ENCODE results near the gene HORMAD2.

Gene HORMAD2

DNA sequence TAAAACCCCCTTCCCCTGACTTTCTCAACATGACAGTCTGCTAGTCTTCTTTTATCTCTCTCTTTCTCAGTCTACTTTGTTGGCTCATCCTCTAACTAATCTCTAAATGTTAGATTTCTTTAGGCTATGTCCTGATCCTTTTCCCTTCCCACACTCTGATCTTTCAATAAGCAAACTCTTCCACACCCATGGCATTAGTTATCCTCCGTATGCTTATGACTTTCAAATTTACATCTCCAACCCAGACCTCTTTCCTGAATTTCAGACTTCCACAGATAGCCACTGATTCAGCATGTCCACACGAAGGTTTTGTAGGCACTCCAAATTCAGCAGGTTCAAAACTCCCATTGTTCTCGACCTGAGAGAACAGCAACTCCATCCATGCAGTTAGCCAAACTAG lies 90.7 kb downstream of the HORMAD2 start:
- no peak for DNase-seq

- no peak for DNase-seq
These were observed 95.5 kb downstream of the HORMAD2 start for GRCh38 chr22:30175690-30176288.

DNA sequence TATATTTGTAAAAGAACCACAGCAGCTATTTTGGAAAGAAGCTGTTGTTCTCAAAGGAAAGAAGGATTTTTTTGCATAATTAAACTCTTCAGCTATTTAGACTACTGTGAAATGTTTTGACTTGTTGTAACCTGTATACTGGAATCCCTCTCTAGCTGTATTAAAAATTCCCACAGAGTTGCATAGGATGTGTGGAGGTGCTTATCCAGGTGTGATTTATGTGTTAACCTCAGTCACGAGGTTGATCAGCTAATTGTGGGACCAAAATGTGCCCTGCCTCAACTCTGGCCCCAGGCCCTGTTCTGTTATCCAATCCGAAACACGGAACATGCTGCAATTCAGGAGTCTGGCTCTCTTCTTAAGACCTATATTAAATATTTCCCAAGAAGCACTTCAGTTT lies 96.2 kb downstream of the HORMAD2 start:
- no peak for DNase-seq

DNA sequence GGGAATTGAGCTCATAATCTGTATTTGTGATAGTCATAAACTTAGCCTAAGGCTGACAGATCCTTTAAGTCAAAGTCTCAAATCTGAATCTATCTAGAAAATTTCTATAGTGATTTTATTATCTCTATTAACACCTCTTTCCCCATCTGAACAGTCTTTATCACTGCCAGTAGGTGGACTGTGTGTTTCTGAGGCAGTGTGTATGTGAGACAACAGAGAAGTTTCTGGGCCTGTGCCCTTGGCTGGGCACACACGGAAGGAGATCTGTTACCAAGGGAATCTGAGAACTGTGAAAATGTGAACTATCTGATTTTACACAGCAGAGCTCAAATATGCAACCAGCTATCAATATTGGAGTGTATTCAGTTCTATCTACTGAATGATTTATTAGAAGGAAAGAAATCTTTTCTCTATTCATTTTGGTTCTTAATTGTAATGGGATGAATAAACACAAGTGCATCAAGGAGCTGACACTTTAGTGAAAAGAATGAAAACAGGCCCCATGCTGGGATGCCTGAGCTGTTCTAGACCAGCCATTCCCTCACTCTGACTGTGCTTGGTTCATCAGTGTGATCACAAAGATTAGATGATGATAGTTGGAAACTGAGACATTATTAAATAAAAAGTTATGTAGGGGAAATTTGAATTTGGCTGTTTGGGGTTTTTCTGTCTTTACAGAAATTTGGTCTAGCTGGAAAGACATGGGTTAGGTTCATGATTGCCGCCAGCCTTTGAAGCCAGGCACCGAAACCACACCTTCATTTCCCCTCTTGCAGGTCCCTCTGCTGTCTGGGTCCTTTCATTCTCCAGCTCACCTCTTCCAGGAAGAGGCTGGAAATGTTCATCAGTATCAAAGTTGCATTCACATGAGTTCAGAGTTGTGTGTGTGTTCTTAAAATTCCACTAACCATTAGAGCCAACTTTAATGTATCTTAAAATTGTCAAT lies 98.2 kb downstream of the HORMAD2 start:
- DNase-seq = no peak

- DNase-seq = no peak
These were observed 100.4 kb downstream of the HORMAD2 start for GRCh38 chr22:30180616-30181015.

GRCh38 chr22:30181459-30182349 lies 101.4 kb downstream of the HORMAD2 start:
- DNase-seq = no peak

GRCh38 chr22:30182350-30182745 lies 102.1 kb downstream of the HORMAD2 start:
- no peak for DNase-seq

- peak; percentile 30 for DNase-seq
These were observed 102.6 kb downstream of the HORMAD2 start for GRCh38 chr22:30182815-30183214.

DNA sequence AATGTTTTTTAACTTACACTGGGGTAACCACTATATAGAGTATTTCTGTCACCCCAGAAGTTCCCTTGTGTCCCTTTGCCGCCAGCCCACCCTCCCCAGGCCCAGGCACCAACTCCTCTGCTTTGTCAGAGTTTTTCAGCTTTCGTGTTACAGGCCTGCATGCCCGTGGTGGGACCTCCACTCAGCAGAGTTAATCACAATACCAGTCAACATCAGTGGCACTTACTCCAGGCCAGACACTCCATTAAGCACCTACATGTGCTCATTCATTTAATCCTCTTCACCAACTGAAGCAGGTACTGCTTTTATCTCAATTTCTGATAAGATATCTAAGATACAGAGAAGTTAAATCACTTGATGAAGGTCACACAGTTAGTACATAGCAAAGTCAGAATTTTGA lies 103.0 kb downstream of the HORMAD2 start:
- DNase-seq = no peak

- peak; percentile 36 for DNase-seq
These were observed 103.6 kb downstream of the HORMAD2 start for GRCh38 chr22:30183861-30184278.

- DNase-seq = no peak
These were observed 104.9 kb downstream of the HORMAD2 start for GRCh38 chr22:30185129-30185528.

DNA sequence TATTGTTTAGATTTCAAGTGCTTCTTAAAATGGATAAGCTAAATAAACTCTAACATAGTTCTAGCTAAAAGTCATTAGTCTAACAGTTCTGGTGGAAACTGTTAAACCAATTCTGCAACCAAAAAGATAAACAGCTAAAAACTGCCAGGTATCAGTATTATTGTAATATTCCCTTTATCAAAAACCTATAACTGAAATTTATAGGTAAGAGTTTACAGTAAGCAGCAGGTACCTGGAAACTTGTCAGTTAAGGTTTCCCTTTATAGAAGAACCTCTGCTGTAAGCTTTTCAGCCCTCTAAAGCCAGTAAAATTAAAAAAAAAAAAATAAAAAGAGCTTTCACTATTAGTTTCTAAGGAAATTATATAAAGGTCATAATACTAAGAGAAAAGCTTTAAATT lies 105.3 kb downstream of the HORMAD2 start:
- DNase-seq = no peak

- no peak for DNase-seq
These were observed 105.8 kb downstream of the HORMAD2 start for GRCh38 chr22:30186041-30186440.

DNA sequence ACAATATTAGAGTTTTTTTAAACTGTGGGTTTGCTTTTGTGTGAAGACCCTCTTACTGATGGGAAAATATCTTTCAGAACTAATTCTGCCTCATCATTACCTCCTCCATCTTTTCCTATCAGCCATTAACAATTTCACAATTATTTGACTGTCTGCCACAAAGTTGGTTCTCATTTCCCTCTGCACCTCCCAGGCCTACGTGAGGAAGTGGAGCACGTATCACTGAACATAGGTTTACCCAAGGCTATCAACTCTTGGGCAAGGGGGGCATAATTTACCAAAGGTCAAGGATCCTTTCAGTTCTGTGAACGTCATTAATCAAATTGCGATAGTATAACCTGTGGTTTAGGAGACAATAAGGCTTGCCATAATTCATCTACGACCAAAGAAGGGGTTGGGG lies 106.2 kb downstream of the HORMAD2 start:
- peak; percentile 50 for DNase-seq

- DNase-seq = no peak
These were observed 106.8 kb downstream of the HORMAD2 start for GRCh38 chr22:30187094-30187493.

DNA sequence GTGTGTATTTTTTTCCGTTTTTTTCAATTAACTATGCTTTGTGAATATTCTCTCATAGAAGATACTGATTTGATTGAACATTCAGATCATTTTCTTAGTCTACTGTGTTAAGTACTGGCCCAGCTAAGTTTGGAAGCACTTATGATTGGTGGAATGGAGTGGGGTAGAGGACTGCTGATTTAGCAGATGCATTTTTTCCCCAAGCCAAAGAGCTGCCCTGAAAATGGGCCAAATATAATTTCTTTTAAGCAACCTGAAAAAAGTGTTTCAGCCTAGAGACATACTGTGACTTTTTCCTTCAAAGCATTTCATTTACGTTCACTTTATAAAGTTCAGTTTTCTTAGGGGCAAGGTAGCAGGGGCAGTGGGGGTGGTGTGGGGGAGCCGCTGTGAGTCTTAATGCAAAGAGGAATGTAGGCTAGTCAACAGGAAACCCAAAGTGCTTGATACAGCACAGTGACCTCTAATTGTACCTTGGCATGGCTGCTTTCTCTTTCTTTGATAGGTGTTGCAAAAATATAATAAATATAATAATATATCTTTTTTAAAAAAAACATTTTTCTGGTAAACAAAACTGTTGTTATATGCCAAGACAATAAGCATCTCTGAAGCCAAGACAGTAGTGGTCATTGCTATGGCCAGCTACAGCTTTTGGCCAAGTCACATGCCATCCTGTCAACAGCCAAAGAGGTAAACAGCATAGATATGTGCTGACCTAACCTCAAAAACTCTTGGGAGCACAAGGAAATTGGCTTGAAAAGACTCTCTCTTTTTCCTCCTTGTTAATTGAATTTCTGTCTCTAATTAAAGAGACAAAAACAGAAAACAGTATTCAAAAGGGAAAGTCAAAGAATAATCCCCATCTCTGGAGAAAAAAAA lies 107.5 kb downstream of the HORMAD2 start:
- DNase-seq = no peak

- peak; percentile 64 for DNase-seq
These were observed 108.6 kb downstream of the HORMAD2 start for GRCh38 chr22:30188911-30189310.

- DNase-seq = no peak
These were observed 110.3 kb downstream of the HORMAD2 start for GRCh38 chr22:30190574-30190973.

- no peak for DNase-seq
These were observed 110.9 kb downstream of the HORMAD2 start for GRCh38 chr22:30191040-30191701.

DNA sequence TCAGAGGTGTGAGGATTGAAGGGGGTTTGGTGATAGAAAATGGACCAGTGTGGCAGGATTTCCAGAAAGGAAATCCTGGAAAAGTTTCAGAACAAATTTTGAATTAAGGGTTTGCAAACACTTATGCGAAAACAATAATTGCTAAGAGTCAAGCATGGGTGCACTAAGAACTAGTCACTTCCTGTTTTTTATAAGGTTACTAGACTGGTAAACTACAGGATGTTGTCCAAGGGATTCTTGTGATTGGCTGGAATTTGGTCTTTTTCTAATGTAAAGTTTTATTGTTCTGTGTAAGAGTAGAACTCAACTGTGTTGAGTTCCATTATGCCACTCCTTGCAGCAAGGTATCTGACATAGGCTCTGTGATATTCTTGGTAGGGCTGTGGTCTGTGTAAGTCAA lies 112.2 kb downstream of the HORMAD2 start:
- peak; percentile 40 for DNase-seq

DNA sequence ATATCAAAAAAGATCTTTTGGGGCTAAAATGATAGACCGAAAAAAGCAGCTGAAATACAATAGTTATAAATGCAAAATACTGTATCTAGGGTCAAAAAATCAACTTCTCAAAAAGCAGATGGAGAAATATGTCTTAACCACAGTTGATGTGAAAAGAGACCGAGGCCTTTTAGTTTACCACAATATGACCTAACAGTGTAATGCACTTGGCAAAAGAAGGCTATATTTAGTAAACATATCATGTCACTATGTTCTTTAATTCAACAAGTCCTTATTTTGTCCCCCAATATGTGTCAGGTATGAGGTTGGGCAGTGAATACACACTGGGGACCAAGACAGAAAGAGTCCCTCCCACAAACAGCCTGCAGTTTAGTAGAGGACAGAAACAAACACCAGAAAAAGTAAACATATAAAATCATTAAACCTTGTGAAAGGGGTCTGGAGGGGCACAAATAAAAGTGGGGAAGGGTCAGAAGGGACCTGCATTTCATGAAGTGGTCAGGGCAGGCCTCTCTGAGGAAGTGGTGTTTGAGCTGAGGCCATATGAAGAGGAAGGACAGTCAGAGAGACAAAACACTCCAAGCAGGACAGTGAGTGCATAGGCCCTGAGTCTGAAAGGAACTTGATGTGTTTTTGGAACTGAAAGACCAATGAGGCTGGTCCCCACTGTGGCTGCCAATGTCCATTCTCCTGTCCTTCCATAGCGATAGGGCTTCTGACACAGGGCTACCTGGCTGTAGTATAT lies 112.9 kb downstream of the HORMAD2 start:
- peak; percentile 39 for DNase-seq

Measured in suppressor macrophage treated with lipopolysaccharide for 4 hours (primary cell).